ENCODE measurements around the gene HAND1. TPM values are rescaled to one million over a fixed set of nuclear protein-coding genes. Genes with fewer than 3 reads are reported as not detected.

Gene HAND1
- total and polyA plus RNA-seq, 9 of the 15 experiments (the other 6 are each of a cell fraction or from before 2014, with no cell fraction given), result not detected

DNA sequence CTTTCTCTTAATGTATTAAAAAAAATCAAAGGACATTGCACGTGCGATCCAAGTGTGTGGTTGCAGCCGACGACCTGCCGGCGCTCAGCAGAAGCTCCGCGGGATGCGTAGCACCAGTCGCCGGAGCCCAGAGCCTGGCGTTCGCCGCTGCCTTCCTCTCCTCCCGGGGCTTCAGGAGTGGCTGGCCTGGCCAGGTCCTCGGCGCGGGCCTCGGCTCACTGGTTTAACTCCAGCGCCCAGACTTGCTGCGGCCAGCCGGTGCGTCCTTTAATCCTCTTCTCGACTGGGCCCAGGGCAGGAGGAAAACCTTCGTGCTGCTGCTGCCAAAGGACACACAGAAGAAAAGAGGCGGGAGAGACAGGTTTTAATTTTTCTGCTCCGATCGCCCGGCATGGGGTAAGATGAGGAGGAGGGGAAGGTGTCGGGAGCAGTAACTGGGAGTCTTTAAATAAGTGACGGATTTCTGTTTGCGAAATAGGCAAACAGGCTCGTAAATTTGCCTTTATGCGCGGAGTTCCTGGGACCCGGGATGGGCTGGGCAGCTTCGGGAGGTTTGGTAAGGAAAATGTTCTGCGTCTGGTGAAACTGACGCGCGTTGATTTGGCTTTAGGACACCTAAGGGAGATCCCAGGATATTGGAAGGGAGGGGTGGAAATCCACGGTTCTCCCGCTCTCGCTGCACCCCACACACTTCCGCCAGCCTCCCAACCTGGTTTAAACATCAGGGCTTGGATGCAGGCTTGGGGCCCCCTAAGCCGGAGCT lies 2.3 kb downstream of the HAND1 start:
- Histone ChIP-seq H3K4me2 (ENCODE audit: insufficient read depth, low read length) (no peak overlapping the region), H3K79me2 (ENCODE audit: control insufficient read depth, insufficient read depth, low read length) (no peaks in the 10 kb centered on the region), H3K4me1 (replicated peaks in 1 of 2; ENCODE audit: control insufficient read depth in 2 of 2, insufficient read depth in 2 of 2, low read length in 2 of 2) (peaks cover 0 to 24% of the 10 kb centered on the region in 2 experiments; a peak in 1 of 5 replicates), H3K4me3 (no peak overlapping the region), H3K27me3 (ENCODE audit: control insufficient read depth in 2 of 2, insufficient read depth in 2 of 2, low read length in 2 of 2) (peaks cover 71 to 90% of the 10 kb centered on the region in 2 experiments), H3K36me3 (ENCODE audit: control insufficient read depth, insufficient read depth, low read length) (no peaks in the 10 kb centered on the region), H4K20me1 (replicated peaks; ENCODE audit: control insufficient read depth, insufficient read depth, low read length) (peaks cover 4% of the 10 kb centered on the region; the same call in 1 of the 2 replicates), H3K9me1 (ENCODE audit: control insufficient read depth, insufficient read depth, low read length) (no peaks in the 10 kb centered on the region), H2AFZ (ENCODE audit: low read depth, low read length) (no peak overlapping the region), H3K9me3 (replicated peaks; ENCODE audit: control insufficient read depth, insufficient read depth, low read depth, low read length) (no peaks in the 10 kb centered on the region), H3K27ac (ENCODE audit: extremely low read depth, low read depth, low read length) (no peak overlapping the region), H3K9ac (ENCODE audit: insufficient read depth in 1 of 2, low read depth in 2 of 2, low read length in 2 of 2) (no peak overlapping the region)
- ChIA-PET CTCF (ENCODE audit: low intra/inter-chr PET ratio) (no interaction called here), POLR2A (interaction anchor here (0.6 kb wide), 1 partner anchor 76 kb away, joined by 3 read pairs; no protein-coding TSS in a partner anchor)
- ATAC-seq (no peak), FAIRE-seq (no peak), DNase-seq (ENCODE audit: extremely low read depth in 1 of 4, low spot score in 3 of 4) (no peak)
- WGBS (ENCODE audit: insufficient coverage, low coverage, missing lambda C conversion rate), result 9% methylated on average over 24 of the region's 46 CpGs
- BruUV-seq (replicated peaks), result no TSS peak
- TF ChIP-seq EP400 (IDR thresholded peaks at IDR 0.05), result no peak
- TF ChIP-seq NFRKB (IDR thresholded peaks at IDR 0.05; ENCODE audit: low read depth), result no peak
- TF ChIP-seq ZNF217 (CRISPR knock-in tag; IDR thresholded peaks at IDR 0.05), result no peak
- TF ChIP-seq ZNF717 (CRISPR knock-in tag; IDR thresholded peaks at IDR 0.05), result no peak
- intact Hi-C loops (cut with micrococcal nuclease), result no loop called here
- in situ Hi-C loops (cut with MboI), result no loop called here
